A549 (cell line): ENCODE data around the gene NACC2. TPM values are rescaled to one million over a fixed set of nuclear protein-coding genes. Genes with fewer than 3 reads are reported as not detected.

Source experiments
- ATAC-seq, 2 experiments: fragments of 200-7000 bp in 1 of 2; fragments of >200 bp in 1 of 2; cut with Nextera tagmentation in 1 of 2; cut with Tn5 transposase in 1 of 2; 3 replicates each; pipeline versions ENCODE4 v1.8.0 to v1.9.1; 2018 to 2020; ENCODE audit warnings: mild to moderate bottlenecking in 1 of 2, moderate library complexity in 1 of 2
- CTCF ChIA-PET: fragments of 300-600 bp; sonication (Branson Sonifier 250); formaldehyde crosslinking; extraction: SDS; loops from one replicate; lab custom pipeline; 2021; ENCODE audit warnings: antibody characterized with exemption, inconsistent platforms; lab: Yijun Ruan, JAX
- POLR2A ChIA-PET: fragments of 350-600 bp; formaldehyde crosslinking; extraction: SDS; loops from one replicate; lab custom pipeline; 2021; ENCODE audit warnings: antibody characterized with exemption, inconsistent platforms; lab: Yijun Ruan, JAX
- DNase-seq, 2 experiments: peaks; one replicate each; pipeline versions ENCODE4 v3.0.0 to v3.0.0-alpha.2; 2011 to 2016; ENCODE audit warnings: low read depth in 1 of 2, low spot score in 1 of 2
- FAIRE-seq: peaks from 2 replicates; lab custom pipeline; 2011; peaks lifted over from hg19 to GRCh38; lab: Jason Lieb, UNC
- H3K27ac ChIP-seq, 2 experiments: fragments of >200 bp; sonication (Bioruptor Twin); formaldehyde crosslinking; 3 replicates each; pipeline ENCODE4 v1.5.1; 2016 to 2017
- H3K4me1 ChIP-seq: fragments of >200 bp; sonication (Bioruptor Twin); formaldehyde crosslinking; 3 replicates; pipeline ENCODE4 v1.6.1; 2016
- H3K4me2 ChIP-seq: fragments of >200 bp; sonication (Bioruptor Twin); formaldehyde crosslinking; 3 replicates; pipeline ENCODE4 v1.6.1; 2016
- H3K4me3 ChIP-seq: fragments of >200 bp; sonication (Bioruptor Twin); formaldehyde crosslinking; 3 replicates; pipeline ENCODE4 v1.5.1; 2016
- H3K9me3 ChIP-seq: fragments of >200 bp; sonication (Bioruptor Twin); formaldehyde crosslinking; 3 replicates; pipeline ENCODE4 v1.6.1; 2016
- CHD4 ChIP-seq: fragments of 200-600 bp; sonication (generic); IDR thresholded peaks from 2 replicates; pipeline ENCODE4 v1.6.1; 2016; ENCODE audit warnings: antibody characterized with exemption, mild to moderate bottlenecking, borderline replicate concordance
- EP300 ChIP-seq, 2 experiments: fragments of >200 bp; sonication (Bioruptor Twin); formaldehyde crosslinking; IDR thresholded peaks; 2 replicates in 1 of 2; 3 replicates in 1 of 2; pipeline ENCODE4 v1.6.1; 2016 to 2017
- FOSL2 ChIP-seq, 2 experiments: fragments of 450-650 bp in 1 of 2; fragments of >200 bp in 1 of 2; sonication (Bioruptor Twin) in 1 of 2; formaldehyde crosslinking; IDR thresholded peaks; 2 replicates each; pipeline versions ENCODE4 v1.5.0 to v1.6.1; 2016 to 2020; ENCODE audit warnings: mild to moderate bottlenecking in 1 of 2, moderate library complexity in 1 of 2
- GATA3 ChIP-seq: IDR thresholded peaks from 2 replicates; pipeline ENCODE4 v1.6.1; 2012; ENCODE audit warnings: borderline replicate concordance
- HOXB13 ChIP-seq: fragments of 250-450 bp; sonication (Bioruptor Pico); IDR thresholded peaks from 2 replicates; pipeline ENCODE4 v1.5.0; 2020; ENCODE audit warnings: low read depth, mild to moderate bottlenecking, moderate library complexity
- HOXB5 ChIP-seq: fragments of 250-450 bp; sonication (Bioruptor Pico); IDR thresholded peaks from 2 replicates; pipeline ENCODE4 v1.5.0; 2020; ENCODE audit warnings: mild to moderate bottlenecking, moderate library complexity
- JUN ChIP-seq, 2 experiments: fragments of >200 bp; sonication (Bioruptor Twin); formaldehyde crosslinking; IDR thresholded peaks; 2 replicates in 1 of 2; 3 replicates in 1 of 2; pipeline ENCODE4 v1.6.1; 2016 to 2017
- KDM5A ChIP-seq: fragments of 200-600 bp; sonication (generic); IDR thresholded peaks from 2 replicates; pipeline ENCODE4 v1.6.1; 2016; ENCODE audit warnings: antibody characterized with exemption, mild to moderate bottlenecking
- MAFK ChIP-seq: fragments of 450-650 bp; IDR thresholded peaks from 2 replicates; pipeline ENCODE4 v1.6.1; 2014; ENCODE audit not compliant: partially characterized antibody
- MAZ ChIP-seq: fragments of 150-350 bp; IDR thresholded peaks from 2 replicates; pipeline ENCODE4 v1.6.1; 2014; ENCODE audit warnings: antibody characterized with exemption, low read depth, low read length, borderline replicate concordance
- NR3C1 ChIP-seq: fragments of >200 bp; sonication (Bioruptor Twin); formaldehyde crosslinking; IDR thresholded peaks from 3 replicates; pipeline ENCODE4 v1.6.1; 2017
- POLR2A ChIP-seq: IDR thresholded peaks from 2 replicates; pipeline ENCODE4 v1.6.1; 2012; ENCODE audit warnings: mild to moderate bottlenecking, low read length
- RARB ChIP-seq: fragments of 250-450 bp; sonication (Bioruptor Pico); IDR thresholded peaks from 2 replicates; pipeline ENCODE4 v1.8.0; 2021; ENCODE audit warnings: mild to moderate bottlenecking, moderate library complexity
- RCOR1 ChIP-seq: fragments of 150-350 bp; IDR thresholded peaks from 2 replicates; pipeline ENCODE4 v1.6.1; 2014; ENCODE audit warnings: antibody characterized with exemption, low read length, low read depth
- RFX5 ChIP-seq: fragments of 450-650 bp; IDR thresholded peaks from 2 replicates; pipeline ENCODE4 v1.7.1; 2014; ENCODE audit warnings: antibody characterized with exemption, mild to moderate bottlenecking, moderate library complexity
- SREBF2 ChIP-seq: fragments of 450-650 bp; IDR thresholded peaks from 2 replicates; pipeline ENCODE4 v1.6.1; 2014; ENCODE audit warnings: mild to moderate bottlenecking, moderate library complexity
- ZC3H11A ChIP-seq: fragments of 450-650 bp; IDR thresholded peaks from 2 replicates; pipeline ENCODE4 v1.6.1; 2014; ENCODE audit warnings: antibody characterized with exemption, mild to moderate bottlenecking
- ZFP36 ChIP-seq: fragments of 450-650 bp; IDR thresholded peaks from 2 replicates; pipeline ENCODE4 v1.6.1; 2014; ENCODE audit warnings: borderline replicate concordance; ENCODE audit not compliant: partially characterized antibody
- ZNF302 ChIP-seq: fragments of 250-450 bp; sonication (Bioruptor Pico); IDR thresholded peaks from 2 replicates; pipeline ENCODE4 v1.9.0; 2021; ENCODE audit warnings: inconsistent platforms, mild to moderate bottlenecking, moderate library complexity
- ZSCAN20 ChIP-seq: fragments of 250-450 bp; sonication (Bioruptor Pico); IDR thresholded peaks from 2 replicates; pipeline ENCODE4 v1.8.0; 2022; ENCODE audit warnings: mild to moderate bottlenecking, moderate library complexity
- WGBS: methylation state at CpG from one replicate; pipeline ENCODE4 v1.1.6; 2017; ENCODE audit errors: missing lambda C conversion rate; 5-methylcytosine and 5-hydroxymethylcytosine counted together
- polyA plus RNA-seq, 4 experiments: library from polyadenylated mRNA; depleted of rRNA in 3 of 4; stranded (reverse); fragments of >200 nt; fragmentation: RNase III in 1 of 4; extraction: RNeasy Plus Mini Kit Qiagen cat#74134 plus additional on column Dnase treatment in 1 of 4; gene quantifications; 2 replicates in 3 of 4; 3 replicates in 1 of 4; pipeline ENCODE4 v1.2.3, GENCODE V29; 2011 to 2017
- TF ChIP-seq, protein P1 (sequence below): fragments of >200 bp; sonication (Bioruptor Twin); formaldehyde crosslinking; IDR thresholded peaks from 3 replicates; pipeline ENCODE4 v1.5.1; 2016
- TF ChIP-seq, protein P2 (sequence below): IDR thresholded peaks from 2 replicates; pipeline ENCODE4 v1.6.1; 2012
- TF ChIP-seq, protein P3 (sequence below): fragments of 450-650 bp; IDR thresholded peaks from 2 replicates; pipeline ENCODE4 v1.6.1; 2014; ENCODE audit warnings: antibody characterized with exemption
- TF ChIP-seq, protein P4 (sequence below): fragments of >200 bp; sonication (Bioruptor Twin); formaldehyde crosslinking; IDR thresholded peaks from 3 replicates; pipeline ENCODE4 v1.6.1; 2016
- TF ChIP-seq, protein P5 (sequence below): IDR thresholded peaks from 2 replicates; pipeline ENCODE4 v1.6.1; 2012; ENCODE audit warnings: low read depth, borderline replicate concordance

NACC2 gene
- polyA plus RNA-seq, 2 of the 4 experiments (the other 2 are of a cell fraction) = 16.1 to 28.4 TPM

DNA sequence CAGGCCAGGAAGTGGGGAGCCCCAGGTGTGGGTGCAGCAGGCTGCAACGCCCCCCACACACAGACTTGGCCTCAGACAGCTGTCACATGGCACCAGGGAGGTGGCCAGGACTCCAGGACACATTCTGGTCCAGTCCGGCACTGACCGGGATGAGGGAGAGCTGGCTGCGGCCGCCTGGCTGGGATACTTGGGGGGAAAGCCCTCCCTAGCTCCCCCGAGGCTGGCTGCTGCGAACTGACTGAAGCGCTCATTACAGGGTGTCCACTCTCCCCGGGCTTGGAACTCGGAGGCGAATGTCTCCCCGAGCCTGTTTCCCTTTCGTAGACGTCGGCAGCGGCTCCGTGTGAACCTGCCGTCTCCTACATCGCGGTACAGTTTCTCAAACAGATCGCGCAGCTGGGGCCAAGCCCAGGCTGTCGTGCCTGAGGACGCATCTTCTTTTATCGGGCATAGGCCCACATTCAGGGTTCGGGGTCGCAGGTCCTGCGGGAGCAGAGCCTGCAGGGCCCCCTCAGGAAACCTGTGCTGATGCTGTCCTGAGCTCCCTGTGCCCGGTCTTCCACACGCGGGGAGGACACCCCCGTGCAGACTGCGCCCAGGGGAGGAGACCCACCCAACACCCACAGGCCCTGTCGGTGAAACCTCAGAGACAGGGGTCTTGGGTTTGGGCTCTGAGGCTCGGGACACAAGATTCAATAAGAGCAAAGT, 19.8 kb downstream of the NACC2 start:
- ATAC-seq (no peak), FAIRE-seq (no peak), DNase-seq (no peak)
- Histone ChIP-seq H3K9me3 (no peaks in the 10 kb centered on the region), H3K4me1 (peaks cover 25% of the 10 kb centered on the region), H3K4me3 (no peak overlapping the region), H3K27ac (no peak overlapping the region), H3K4me2 (no peak overlapping the region)
- POLR2A ChIA-PET = no interaction called here
- WGBS = 93% methylated on average over 33 of the region's 35 CpGs
- CTCF ChIA-PET = interaction anchor here (0.7 kb wide), 2 partner anchors 22 to 47 kb away, joined by 3 read pairs; no protein-coding TSS in a partner anchor
- no peak for TF ChIP-seq RFX5

DNA sequence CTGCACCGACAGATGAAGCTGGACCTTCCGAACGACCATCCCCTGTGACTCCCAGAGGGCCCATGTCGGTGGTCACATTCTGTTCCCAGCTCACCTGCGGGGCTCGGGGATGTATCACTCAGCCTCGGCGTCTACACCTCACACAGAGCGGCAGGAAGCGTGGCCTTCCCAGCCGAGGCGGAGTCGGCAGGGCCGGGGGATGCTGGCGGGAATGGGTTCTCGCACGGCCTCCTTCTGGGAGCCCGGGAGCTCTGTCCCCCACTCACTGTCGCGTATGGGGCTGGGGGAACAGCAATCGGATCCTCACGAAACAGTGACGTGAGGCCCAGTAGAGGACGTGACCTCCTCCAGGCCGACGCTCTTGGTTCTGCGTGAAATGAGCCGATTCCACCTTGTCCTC, 20.4 kb downstream of the NACC2 start:
- ChIA-PET CTCF (interaction anchor here (0.7 to 1.8 kb wide), 3 partner anchors 19 to 48 kb away, joined by 3 to 4 read pairs (median 3); no protein-coding TSS in a partner anchor), POLR2A (no interaction called here)
- FAIRE-seq (no peak), ATAC-seq (no peak), DNase-seq (no peak)
- TF ChIP-seq ZFP36 (no peak), JUN (IDR thresholded peaks at IDR 0.05) (no peak), CHD4 (no peak), ZC3H11A (no peak), RCOR1 (no peak)
- TF ChIP-seq, protein P1, sequence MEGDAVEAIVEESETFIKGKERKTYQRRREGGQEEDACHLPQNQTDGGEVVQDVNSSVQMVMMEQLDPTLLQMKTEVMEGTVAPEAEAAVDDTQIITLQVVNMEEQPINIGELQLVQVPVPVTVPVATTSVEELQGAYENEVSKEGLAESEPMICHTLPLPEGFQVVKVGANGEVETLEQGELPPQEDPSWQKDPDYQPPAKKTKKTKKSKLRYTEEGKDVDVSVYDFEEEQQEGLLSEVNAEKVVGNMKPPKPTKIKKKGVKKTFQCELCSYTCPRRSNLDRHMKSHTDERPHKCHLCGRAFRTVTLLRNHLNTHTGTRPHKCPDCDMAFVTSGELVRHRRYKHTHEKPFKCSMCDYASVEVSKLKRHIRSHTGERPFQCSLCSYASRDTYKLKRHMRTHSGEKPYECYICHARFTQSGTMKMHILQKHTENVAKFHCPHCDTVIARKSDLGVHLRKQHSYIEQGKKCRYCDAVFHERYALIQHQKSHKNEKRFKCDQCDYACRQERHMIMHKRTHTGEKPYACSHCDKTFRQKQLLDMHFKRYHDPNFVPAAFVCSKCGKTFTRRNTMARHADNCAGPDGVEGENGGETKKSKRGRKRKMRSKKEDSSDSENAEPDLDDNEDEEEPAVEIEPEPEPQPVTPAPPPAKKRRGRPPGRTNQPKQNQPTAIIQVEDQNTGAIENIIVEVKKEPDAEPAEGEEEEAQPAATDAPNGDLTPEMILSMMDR = no peak
- TF ChIP-seq, protein P2, sequence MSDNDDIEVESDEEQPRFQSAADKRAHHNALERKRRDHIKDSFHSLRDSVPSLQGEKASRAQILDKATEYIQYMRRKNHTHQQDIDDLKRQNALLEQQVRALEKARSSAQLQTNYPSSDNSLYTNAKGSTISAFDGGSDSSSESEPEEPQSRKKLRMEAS = no peak
- TF ChIP-seq, protein P3, sequence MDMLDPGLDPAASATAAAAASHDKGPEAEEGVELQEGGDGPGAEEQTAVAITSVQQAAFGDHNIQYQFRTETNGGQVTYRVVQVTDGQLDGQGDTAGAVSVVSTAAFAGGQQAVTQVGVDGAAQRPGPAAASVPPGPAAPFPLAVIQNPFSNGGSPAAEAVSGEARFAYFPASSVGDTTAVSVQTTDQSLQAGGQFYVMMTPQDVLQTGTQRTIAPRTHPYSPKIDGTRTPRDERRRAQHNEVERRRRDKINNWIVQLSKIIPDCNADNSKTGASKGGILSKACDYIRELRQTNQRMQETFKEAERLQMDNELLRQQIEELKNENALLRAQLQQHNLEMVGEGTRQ = no peak
- 92% methylated on average over 28 of the region's 28 CpGs for WGBS
- no peak overlapping the region for H3K27ac ChIP-seq
- peaks cover 19% of the 10 kb centered on the region for H3K4me1 ChIP-seq
- H3K4me2 ChIP-seq = no peak overlapping the region
- H3K4me3 ChIP-seq = no peak overlapping the region
- H3K9me3 ChIP-seq = no peaks in the 10 kb centered on the region

DNA sequence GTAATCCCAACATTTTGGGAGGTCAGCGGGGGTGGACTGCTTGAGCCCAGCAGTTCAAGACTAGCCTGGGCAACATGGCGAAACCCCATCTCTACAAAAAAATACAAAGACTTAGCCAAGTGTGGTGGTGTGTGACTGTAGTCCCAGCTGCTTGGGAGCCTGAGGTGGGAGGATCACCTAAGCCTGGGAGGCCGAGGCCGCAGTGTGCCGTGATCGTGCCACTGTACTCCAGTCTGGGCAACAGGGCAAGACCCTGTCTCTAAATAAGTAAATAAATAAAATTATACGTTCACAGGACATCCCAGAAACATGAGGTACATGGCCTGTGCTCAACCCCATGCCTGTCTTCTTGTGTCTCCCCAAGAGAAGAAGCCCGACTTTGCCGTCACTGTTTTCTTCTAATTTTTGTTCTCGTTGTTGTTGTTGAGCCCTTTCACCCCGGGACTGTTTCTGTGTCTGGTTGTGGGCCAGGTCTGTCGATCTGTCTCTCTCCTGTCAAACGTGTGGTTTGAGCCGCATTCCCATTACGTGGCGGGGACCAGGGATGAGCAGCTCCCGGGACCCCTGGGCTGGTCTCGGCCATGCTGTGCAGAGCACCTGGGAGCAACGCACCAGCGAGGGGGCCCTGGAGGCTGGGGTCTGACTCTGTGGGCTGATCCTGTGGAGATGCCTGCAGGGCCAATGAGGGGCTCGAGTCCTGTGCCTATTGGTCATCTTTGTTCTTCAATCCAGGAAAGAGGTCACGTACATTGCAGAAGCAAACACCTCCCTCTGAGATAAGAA, 32.2 kb downstream of the NACC2 start:
- 90% methylated on average over 19 of the region's 22 CpGs for WGBS
- ATAC-seq = no peak
- POLR2A ChIA-PET = no interaction called here
- peaks cover 7% of the 10 kb centered on the region; the same call in 1 of the 3 replicates for H3K4me1 ChIP-seq
- TF ChIP-seq POLR2A (no peak), ZSCAN20 (CRISPR knock-in tag) (no peak), EP300 (IDR thresholded peaks at IDR 0.05) (no peak), NR3C1 (no peak), MAZ (no peak), ZFP36 (no peak), RARB (CRISPR knock-in tag) (no peak), SREBF2 (no peak), HOXB13 (CRISPR knock-in tag) (no peak), GATA3 (no peak), HOXB5 (no peak), JUN (IDR thresholded peaks at IDR 0.05) (no peak), ZNF302 (CRISPR knock-in tag) (no peak), FOSL2 (IDR thresholded peaks at IDR 0.05) (no peak), FOSL2 (CRISPR knock-in tag; IDR thresholded peaks at IDR 0.05) (no peak), MAFK (no peak), KDM5A (no peak)
- TF ChIP-seq, protein P4, sequence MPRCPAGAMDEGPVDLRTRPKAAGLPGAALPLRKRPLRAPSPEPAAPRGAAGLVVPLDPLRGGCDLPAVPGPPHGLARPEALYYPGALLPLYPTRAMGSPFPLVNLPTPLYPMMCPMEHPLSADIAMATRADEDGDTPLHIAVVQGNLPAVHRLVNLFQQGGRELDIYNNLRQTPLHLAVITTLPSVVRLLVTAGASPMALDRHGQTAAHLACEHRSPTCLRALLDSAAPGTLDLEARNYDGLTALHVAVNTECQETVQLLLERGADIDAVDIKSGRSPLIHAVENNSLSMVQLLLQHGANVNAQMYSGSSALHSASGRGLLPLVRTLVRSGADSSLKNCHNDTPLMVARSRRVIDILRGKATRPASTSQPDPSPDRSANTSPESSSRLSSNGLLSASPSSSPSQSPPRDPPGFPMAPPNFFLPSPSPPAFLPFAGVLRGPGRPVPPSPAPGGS = no peak
- TF ChIP-seq, protein P5, sequence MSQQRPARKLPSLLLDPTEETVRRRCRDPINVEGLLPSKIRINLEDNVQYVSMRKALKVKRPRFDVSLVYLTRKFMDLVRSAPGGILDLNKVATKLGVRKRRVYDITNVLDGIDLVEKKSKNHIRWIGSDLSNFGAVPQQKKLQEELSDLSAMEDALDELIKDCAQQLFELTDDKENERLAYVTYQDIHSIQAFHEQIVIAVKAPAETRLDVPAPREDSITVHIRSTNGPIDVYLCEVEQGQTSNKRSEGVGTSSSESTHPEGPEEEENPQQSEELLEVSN = no peak
- TF ChIP-seq, protein P1 = no peak
- TF ChIP-seq, all 56 proteins: peak for 0
- Histone ChIP-seq H3K9me3 (no peaks in the 10 kb centered on the region), H3K27ac (no peak overlapping the region), H3K4me2 (no peak overlapping the region), H3K4me3 (no peak overlapping the region)
- no peak for FAIRE-seq
- DNase-seq = no peak
- CTCF ChIA-PET = no interaction called here
